UCSD-AML1 (cell line): ENCODE measurements around the gene GYS1.
"Not testable (repeated sequence)": the region's sequence is repeated elsewhere in the genome, so short reads cannot be mapped to it uniquely, and the experiment has no call there.

Experiments used
- DNase-seq: peaks from one replicate; lab custom pipeline; 2025; ENCODE audit not compliant: unreplicated experiment; lab: John Stamatoyannopoulos, UW

GYS1 gene

DNA sequence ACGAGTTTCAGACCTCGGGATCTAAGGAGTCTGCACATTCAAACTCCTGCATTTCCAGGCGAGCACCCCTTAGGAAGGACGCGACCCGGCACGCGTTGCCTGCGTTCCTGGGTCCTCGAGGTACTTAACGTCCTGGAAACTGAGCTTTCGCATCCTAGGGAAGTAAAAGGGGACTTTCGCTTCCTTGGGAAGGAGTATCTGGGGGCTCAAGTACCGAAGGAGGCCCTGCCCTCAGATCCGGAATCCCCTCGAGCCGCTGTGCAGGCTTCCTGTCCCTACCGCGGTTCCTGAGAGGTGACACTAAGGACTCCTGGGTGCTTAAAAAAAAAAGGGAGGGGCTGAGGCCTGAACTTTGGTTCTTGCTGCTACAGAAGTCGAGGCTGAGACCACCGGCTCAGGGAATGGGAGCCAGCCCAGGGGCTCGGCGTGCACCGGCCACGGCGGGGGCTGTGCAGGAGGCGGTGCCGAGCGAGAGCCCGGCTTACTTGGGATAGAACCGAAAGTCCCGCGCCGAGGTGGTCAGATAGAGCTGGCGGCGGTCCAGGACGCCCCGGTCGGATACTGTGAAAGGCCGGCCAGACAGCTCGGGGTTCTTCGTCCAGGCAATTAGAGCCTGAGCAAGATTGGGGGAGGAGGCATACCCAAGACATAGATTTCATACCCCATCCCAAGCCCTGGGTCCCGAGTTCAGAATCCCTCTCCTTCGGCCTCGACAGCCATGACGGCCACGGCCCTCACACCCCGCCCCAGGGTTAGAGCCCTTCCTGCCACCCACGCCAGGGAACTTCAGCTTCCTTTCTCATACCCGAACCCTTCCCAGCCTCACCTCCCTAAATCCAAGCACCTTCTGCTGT is 25.5 kb upstream of the GYS1 start:
- DNase-seq: not testable (repeated sequence)

DNA sequence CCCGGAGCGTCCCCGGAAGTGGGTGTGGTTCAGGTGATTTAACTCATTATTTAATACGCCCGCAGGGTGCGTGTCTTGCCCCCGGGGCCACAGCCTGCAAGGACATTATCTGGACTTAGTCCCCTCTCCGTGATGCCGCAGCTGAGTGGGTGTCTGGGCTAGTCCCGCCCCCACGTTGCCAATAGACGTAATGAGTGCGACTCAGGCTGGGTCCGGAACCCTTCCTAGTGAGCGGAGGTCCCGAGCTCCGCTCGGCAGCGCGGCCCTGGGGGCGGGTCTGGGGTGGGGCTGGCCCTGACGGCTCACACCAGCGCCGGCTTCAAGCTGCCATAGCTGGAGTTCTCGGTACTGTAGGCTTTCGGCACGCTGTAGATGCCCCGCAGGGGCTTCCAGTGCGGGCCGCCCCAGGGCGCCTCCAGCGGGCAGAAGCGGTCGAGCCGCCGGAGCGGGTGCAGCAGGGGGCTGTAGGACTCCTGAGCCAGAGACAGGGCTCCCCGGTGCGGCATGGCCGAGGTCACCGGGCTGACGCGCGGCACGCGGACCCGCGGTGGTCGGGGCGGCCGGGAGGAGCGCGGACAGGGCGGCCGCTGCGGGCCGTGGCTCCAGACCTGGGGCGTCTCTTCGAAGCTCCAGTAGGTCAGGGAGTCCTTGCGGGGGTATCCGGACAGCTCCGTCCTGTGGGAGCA is 24.7 kb upstream of the GYS1 start:
- no peak for DNase-seq

GRCh38 chr19:49017041-49017665 is 24.0 kb upstream of the GYS1 start, which contains the start of gene LHB:
TSS of gene LHB (minus strand) at chr19:49017091. CDS start at chr19:49017081, 10 bp downstream.
- DNase-seq: no peak

DNA sequence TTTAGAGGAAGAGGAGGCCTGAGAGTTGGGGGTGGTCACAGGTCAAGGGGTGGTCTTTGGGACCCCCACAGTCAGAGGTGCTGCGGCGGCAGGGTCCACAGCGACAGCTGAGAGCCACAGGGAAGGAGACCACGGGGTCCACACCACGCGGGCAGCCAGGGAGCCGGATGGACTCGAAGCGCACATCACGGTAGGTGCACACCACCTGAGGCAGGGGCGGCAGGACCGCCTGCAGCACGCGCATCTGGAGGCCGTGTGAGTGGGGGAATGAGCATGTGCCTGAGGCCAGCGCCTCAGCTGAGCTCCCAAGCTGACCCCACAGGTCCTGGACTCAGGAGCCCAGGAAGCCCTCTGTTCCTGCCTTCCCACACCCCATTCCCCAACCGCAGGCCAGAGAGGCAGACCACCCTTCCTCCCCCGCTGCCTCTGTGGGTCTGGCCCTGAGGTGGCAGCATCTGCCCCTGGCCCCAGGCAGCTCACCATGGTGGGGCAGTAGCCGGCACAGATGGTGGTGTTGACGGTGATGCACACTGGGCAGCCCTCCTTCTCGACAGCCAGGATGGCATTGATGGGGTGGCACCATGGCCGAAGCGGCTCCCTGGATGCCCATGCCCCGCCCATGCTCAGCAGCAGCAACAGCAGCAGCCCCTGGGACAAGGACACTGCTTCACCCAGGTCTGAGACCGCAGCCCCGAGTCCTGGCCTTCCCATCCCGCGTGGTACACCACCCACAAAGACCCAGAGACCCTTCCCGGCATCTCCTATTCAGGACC is 23.1 kb upstream of the GYS1 start:
- no peak for DNase-seq

DNA sequence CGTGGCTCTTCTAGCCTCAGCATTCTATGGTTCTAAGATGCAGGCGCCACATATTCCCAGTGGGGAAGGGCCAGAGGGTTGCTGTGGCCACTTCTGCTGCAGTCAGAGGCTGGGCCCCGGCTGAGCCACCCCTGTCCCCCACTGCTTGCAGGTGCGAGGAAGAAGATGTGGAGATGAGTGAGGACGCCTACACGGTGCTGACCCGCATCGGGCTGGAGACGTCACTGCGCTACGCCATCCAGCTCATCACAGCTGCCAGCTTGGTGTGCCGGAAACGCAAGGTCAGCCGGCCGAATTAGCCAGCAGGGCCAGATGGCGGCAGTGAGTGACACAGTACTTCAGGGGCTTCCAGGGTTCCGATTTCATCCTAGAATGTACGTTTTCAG is 21.8 kb upstream of the GYS1 start:
- DNase-seq: no peak

- no peak for DNase-seq
Measured at GRCh38 chr19:49014123-49014869, 21.2 kb upstream of the GYS1 start.

- DNase-seq: no peak
Measured at GRCh38 chr19:49011194-49011593, 18.1 kb upstream of the GYS1 start.

DNA sequence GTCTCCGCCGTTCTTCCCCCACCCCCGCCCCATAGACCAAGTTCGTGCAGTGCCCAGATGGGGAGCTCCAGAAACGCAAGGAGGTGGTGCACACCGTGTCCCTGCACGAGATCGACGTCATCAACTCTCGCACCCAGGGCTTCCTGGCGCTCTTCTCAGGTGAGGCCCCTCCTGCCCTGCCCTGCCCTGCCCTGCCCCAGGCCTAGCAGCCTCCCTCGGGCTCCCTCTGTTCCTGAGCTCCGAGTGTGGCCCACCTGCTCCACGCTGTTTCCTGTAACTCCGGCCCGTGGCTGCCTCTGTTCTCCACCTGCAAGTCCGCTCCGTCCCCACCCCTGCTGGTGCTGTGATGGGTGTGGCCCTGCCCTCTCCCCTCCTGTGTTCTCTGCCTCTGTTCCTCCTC is 17.3 kb upstream of the GYS1 start:
- no peak for DNase-seq

DNA sequence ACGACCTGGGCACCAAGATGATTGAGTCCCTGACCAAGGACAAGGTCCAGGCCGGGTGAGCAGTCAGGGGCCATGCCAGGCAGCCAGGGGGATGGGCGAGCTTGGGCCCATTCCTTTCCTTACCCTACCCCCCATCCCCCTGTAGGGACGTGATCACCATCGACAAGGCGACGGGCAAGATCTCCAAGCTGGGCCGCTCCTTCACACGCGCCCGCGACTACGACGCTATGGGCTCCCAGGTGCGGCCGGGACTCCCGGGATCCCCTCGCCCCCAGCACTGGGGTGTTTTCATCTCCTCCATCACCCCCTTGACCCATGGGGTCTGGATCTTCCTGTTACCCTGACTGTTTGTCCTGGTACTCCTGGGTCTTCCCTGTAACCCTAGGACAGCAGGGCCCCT is 16.7 kb upstream of the GYS1 start:
- DNase-seq: no peak

- no peak for DNase-seq
Measured at GRCh38 chr19:49006905-49007304, 13.8 kb upstream of the GYS1 start.

- DNase-seq: no peak
Measured at GRCh38 chr19:49004964-49005614, 12.0 kb upstream of the GYS1 start.

GRCh38 chr19:49004133-49004532 is 11.0 kb upstream of the GYS1 start:
- no peak for DNase-seq

- peak; percentile 41 for DNase-seq
Measured at GRCh38 chr19:48999481-49000325, 6.6 kb upstream of the GYS1 start.

GRCh38 chr19:48997972-48998371 is 4.9 kb upstream of the GYS1 start:
- DNase-seq: peak; percentile 61

DNA sequence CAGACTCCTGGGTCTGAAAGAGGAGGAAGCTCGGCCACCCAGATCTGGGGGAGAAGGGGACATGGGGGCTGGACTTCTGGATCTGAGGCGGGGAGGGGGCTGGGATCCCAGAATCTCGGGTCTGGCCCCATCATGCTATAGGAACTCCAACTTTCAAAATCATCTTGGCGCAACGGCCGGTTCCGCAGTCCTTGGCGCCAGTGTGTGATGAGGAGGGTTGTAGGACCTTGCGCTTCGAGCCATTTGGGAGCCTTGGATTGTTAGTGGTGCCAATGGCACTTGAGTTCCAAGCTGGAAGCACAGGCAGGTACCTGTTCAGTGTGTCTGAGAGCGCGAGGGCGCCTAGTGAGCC is 902 bp upstream of the GYS1 start:
- DNase-seq: no peak

- no peak for DNase-seq
Measured at GRCh38 chr19:48992581-48993174, 431 bp downstream of the GYS1 start.

GRCh38 chr19:48991873-48992580 is 1.1 kb downstream of the GYS1 start:
- DNase-seq: peak; percentile 43

DNA sequence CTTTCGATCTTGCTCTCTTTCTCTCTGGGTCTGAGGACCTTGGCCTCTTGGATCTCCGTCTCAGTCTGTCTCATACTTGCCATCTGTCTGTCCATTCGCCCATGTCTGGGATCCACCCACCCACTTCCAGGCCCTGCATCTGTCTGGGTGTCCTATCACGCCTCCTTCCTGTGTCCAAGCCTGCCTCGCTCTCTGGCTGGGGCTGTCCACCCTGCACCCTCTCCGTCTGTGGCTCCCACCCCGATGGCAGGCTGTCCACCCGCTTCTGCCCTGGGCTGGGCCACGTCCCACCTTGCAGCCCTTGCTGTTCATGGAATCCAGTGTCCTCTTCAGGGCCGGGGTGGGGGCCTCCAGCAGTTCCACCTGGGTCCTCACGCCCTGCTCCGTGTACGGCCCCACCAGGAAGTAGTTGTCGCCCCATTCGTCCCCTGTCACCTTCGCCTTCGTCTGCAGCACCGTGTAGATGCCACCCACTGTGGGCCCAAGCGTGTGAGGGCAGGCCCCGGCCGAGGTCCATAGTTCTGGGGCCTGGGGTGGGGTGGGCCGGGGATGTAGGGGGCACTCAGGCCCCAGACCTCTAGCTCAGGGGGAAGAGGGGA is 2.0 kb downstream of the GYS1 start:
- no peak for DNase-seq
